Endothelial cell (in vitro differentiated cells): ENCODE data around the gene LRRC57. TPM values are rescaled to one million over a fixed set of nuclear protein-coding genes. Genes with fewer than 3 reads are reported as not detected.
A peak's percentile ranks its signal among the peaks of the same experiment; 100 is the strongest.

Experiments used
- DNase-seq: peaks from one replicate; pipeline ENCODE4 v3.0.0; 2021; ENCODE audit warnings: low spot score
- H3K27ac Mint-ChIP-seq: one replicate; pipeline ENCODE4 v1.8.0; 2021; ENCODE audit warnings: mixed read lengths, inconsistent platforms; ENCODE audit not compliant: unreplicated experiment
- H3K27me3 Mint-ChIP-seq: one replicate; pipeline ENCODE4 v1.8.0; 2021; ENCODE audit warnings: mild to moderate bottlenecking, moderate library complexity, mixed read lengths, inconsistent platforms; ENCODE audit not compliant: unreplicated experiment
- H3K36me3 Mint-ChIP-seq: one replicate; pipeline ENCODE4 v1.8.0; 2021; ENCODE audit warnings: mild to moderate bottlenecking, low read depth, mixed read lengths, inconsistent platforms; ENCODE audit not compliant: unreplicated experiment
- H3K4me1 Mint-ChIP-seq: one replicate; pipeline ENCODE4 v1.8.0; 2021; ENCODE audit warnings: mild to moderate bottlenecking, mixed read lengths, inconsistent platforms; ENCODE audit not compliant: unreplicated experiment
- H3K4me3 Mint-ChIP-seq: one replicate; pipeline ENCODE4 v1.8.0; 2021; ENCODE audit warnings: mild to moderate bottlenecking, mixed read lengths, inconsistent platforms; ENCODE audit not compliant: unreplicated experiment
- H3K9me3 Mint-ChIP-seq: one replicate; pipeline ENCODE4 v1.8.0; 2021; ENCODE audit warnings: mixed read lengths, inconsistent platforms; ENCODE audit not compliant: unreplicated experiment
- CTCF ChIP-seq: fragments of 200-600 bp; sonication (generic); IDR thresholded peaks from one replicate; pipeline ENCODE4 v1.5.0; 2021; ENCODE audit warnings: antibody characterized with exemption; ENCODE audit not compliant: unreplicated experiment
- total RNA-seq: library from RNA; stranded (reverse); fragmentation: NEBNext Ultra II Directional; extraction: Animal tissue kit (Norgen Biotek cat#: 25700); gene quantifications from one replicate; pipeline ENCODE4 v1.2.1, GENCODE V29; 2021; ENCODE audit not compliant: unreplicated experiment

The LRRC57 gene
- total RNA-seq, 1 donor from 2014 or later = 32.7 TPM

- H3K9me3 Mint-ChIP-seq = no peaks in the 10 kb centered on the region
Measured at GRCh38 chr15:42491539-42492225, 56.9 kb downstream of the LRRC57 start.

DNA sequence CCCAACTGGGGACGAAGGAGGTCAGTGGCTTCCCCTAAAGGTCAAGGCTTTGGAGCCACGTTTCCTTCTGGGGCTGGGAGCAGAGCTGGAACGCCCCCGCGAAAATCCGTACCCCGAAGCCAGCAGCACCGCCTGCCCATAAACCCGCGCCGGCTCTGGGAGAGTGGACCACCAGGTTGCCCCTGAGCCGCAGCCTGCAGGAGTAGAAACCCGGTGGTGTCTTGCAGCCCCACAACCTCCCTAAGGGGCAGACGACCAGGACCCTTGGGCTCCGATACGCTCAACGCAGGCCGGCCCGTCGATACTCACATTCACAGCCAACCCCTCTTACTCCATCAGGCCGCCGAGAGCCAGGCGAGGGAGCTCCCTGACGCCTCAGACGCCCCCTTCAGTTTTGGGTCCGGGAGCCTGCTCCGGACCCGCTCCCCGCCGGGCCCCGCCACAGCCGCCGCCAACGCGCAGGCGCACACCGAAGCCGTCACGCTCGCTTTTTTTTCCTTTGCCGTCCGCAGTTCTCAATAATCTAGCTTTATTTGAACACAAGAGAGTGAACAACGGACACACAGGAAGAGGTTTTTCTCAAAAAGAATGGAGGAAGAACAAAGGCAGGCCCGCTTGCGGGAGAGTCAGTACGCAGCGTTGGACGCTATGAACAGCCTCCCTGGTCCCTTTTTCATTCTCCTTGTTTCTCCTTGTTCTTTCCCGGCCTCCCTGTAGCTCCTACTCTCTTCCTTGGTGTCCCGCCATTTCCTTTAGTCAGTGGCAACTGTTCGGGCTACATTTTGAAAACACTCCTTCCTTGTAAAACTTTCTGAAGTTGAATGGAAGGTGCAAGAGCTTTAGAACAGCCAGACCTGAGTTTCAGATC lies 57.7 kb downstream of the LRRC57 start, which contains the start of gene ZNF106:
TSS of gene ZNF106 (minus strand) at position 471 of the 868 bp plus-strand sequence. CDS start 18,852 bp downstream, outside the sequence.
- H3K27ac Mint-ChIP-seq = peak within 1 kb of the TSS; percentile 100
- H3K4me1 Mint-ChIP-seq = peaks cover 44% of the 10 kb centered on the region
- H3K4me3 Mint-ChIP-seq = peak within 1 kb of the TSS; percentile 99
- peaks cover 5% of the 10 kb centered on the region for H3K27me3 Mint-ChIP-seq
- no peak for TF ChIP-seq CTCF
- H3K9me3 Mint-ChIP-seq = no peaks in the 10 kb centered on the region
- DNase-seq = peak; percentile 92
- H3K36me3 Mint-ChIP-seq = peaks cover 1% of the 10 kb centered on the region

More at GRCh38 chr15:42491539-42492225, 56.9 kb downstream of the LRRC57 start:
- TF ChIP-seq CTCF = no peak
- H3K27ac Mint-ChIP-seq = peak overlapping the region; percentile 100
- DNase-seq = no peak
- H3K36me3 Mint-ChIP-seq = peaks cover 4% of the 10 kb centered on the region
- peaks cover 50% of the 10 kb centered on the region for H3K4me1 Mint-ChIP-seq
- peaks cover 9% of the 10 kb centered on the region for H3K27me3 Mint-ChIP-seq
- H3K4me3 Mint-ChIP-seq = peak overlapping the region; percentile 99

GRCh38 chr15:42490291-42490670 lies 58.3 kb downstream of the LRRC57 start:
- no peaks in the 10 kb centered on the region for H3K36me3 Mint-ChIP-seq
- H3K27me3 Mint-ChIP-seq = peaks cover 4% of the 10 kb centered on the region
- no peak for DNase-seq
- H3K9me3 Mint-ChIP-seq = no peaks in the 10 kb centered on the region
- H3K27ac Mint-ChIP-seq = peak overlapping the region; percentile 100
- no peak for TF ChIP-seq CTCF
- peaks cover 38% of the 10 kb centered on the region for H3K4me1 Mint-ChIP-seq
- peak overlapping the region; percentile 99 for H3K4me3 Mint-ChIP-seq

Other genes starting within 250 kb of the LRRC57 start
- 2.0 TPM for gene CAPN3, start 189.3 kb downstream of the LRRC57 start, total RNA-seq
- 56.3 TPM for gene ZNF106, start 57.7 kb downstream of the LRRC57 start, total RNA-seq
- gene SNAP23, start 53.2 kb downstream of the LRRC57 start, total RNA-seq = 121 TPM
- gene HAUS2, start within 50 bp of the LRRC57 start, total RNA-seq = 23.5 TPM
- 7.2 TPM for gene STARD9, start 26.8 kb upstream of the LRRC57 start, total RNA-seq
- 29.9 TPM for gene CDAN1, start 188.3 kb upstream of the LRRC57 start, total RNA-seq